Activated naive CD4-positive, alpha-beta T cell treated with anti-CD3 and anti-CD28 coated beads for 36 hours (primary cell): ENCODE data around the gene RAD51. TPM values are rescaled to one million over a fixed set of nuclear protein-coding genes. Genes with fewer than 3 reads are reported as not detected.
"Not testable (repeated sequence)": the region's sequence is repeated elsewhere in the genome, so short reads cannot be mapped to it uniquely, and the experiment has no call there.

Source experiments
- CTCF ChIA-PET: fragments of 350-600 bp; sonication (Branson Sonifier 250); formaldehyde crosslinking; loops from one replicate; lab custom pipeline; 2021; ENCODE audit warnings: antibody characterized with exemption; lab: Charles Lee
- DNase-seq: peaks from one replicate; pipeline ENCODE4 v3.0.0-alpha.2; 2020
- H3K27ac Mint-ChIP-seq: one replicate; pipeline ENCODE4 v1.8.0; 2021; ENCODE audit warnings: mild to moderate bottlenecking, mixed read lengths
- H3K27me3 Mint-ChIP-seq: one replicate; pipeline ENCODE4 v1.8.0; 2021; ENCODE audit warnings: low read depth, mixed read lengths
- H3K36me3 Mint-ChIP-seq: one replicate; pipeline ENCODE4 v1.8.0; 2021; ENCODE audit warnings: low read depth, mixed read lengths
- H3K4me1 Mint-ChIP-seq: one replicate; pipeline ENCODE4 v1.8.0; 2021; ENCODE audit warnings: low read depth, mixed read lengths
- H3K4me3 Mint-ChIP-seq: one replicate; pipeline ENCODE4 v1.8.0; 2021; ENCODE audit warnings: mild to moderate bottlenecking, moderate library complexity, mixed read lengths
- H3K9me3 Mint-ChIP-seq: one replicate; pipeline ENCODE4 v1.8.0; 2021; ENCODE audit warnings: mixed read lengths
- intact Hi-C: fragments of 100-400 bp; cut with micrococcal nuclease; formaldehyde crosslinking; loops from one replicate; pipeline ENCODE4 v1.15.1; 2023
- total RNA-seq, 2 experiments: library from RNA; stranded (reverse); gene quantifications; one replicate each; pipeline ENCODE4 v1.2.3, GENCODE V29; 2021

Gene RAD51
- 10 to 100 TPM; 65.8 to 68.8 TPM for total RNA-seq

- intact Hi-C loops: loop anchor here (1.0 to 5.0 kb wide), 15 partner anchors 16 to 637 kb away; partner anchors contain the start of genes C15orf62, CCDC32, CHP1 and DNAJC17
- H3K27ac Mint-ChIP-seq: peak within 1 kb of the TSS; percentile 99
- peaks cover 25% of the 10 kb centered on the region for H3K4me1 Mint-ChIP-seq
These were observed at the start of gene RAD51 for GRCh38 chr15:40694688-40695468. Gene RAD51, plus strand, starts transcription at chr15:40695174. Its CDS starts 3,585 bp downstream, at chr15:40698759.

GRCh38 chr15:40647523-40647922 is 47.5 kb upstream of the RAD51 start:
- H3K4me3 Mint-ChIP-seq: no peak overlapping the region
- DNase-seq: no peak
- no peak overlapping the region for H3K27ac Mint-ChIP-seq
- H3K27me3 Mint-ChIP-seq: no peaks in the 10 kb centered on the region
- H3K4me1 Mint-ChIP-seq: no peaks in the 10 kb centered on the region
- CTCF ChIA-PET: interaction anchor here (1.3 to 1.9 kb wide), 2 partner anchors 58 to 247 kb away, joined by 3 to 5 read pairs; partner anchors contain the start of gene VPS18
- peaks cover 8% of the 10 kb centered on the region for H3K36me3 Mint-ChIP-seq
- intact Hi-C loops: no loop called here
- no peaks in the 10 kb centered on the region for H3K9me3 Mint-ChIP-seq

More at GRCh38 chr15:40694688-40695468, at the start of gene RAD51:
- Mint-ChIP-seq H3K4me3 (peak within 1 kb of the TSS; percentile 99), H3K9me3 (no peaks in the 10 kb centered on the region), H3K27me3 (no peaks in the 10 kb centered on the region), H3K36me3 (peaks cover 32% of the 10 kb centered on the region)
- peak; percentile 96 for DNase-seq
- CTCF ChIA-PET: interaction anchor here (1.0 to 3.4 kb wide), 8 partner anchors 14 to 200 kb away, joined by 3 to 15 read pairs (median 4); partner anchors contain the start of gene VPS18

- H3K27me3 Mint-ChIP-seq: no peaks in the 10 kb centered on the region
- no peaks in the 10 kb centered on the region for H3K4me1 Mint-ChIP-seq
- H3K36me3 Mint-ChIP-seq: peaks cover 19% of the 10 kb centered on the region
- CTCF ChIA-PET: interaction anchor here (0.7 to 1.1 kb wide), 2 partner anchors 125 to 132 kb away, joined by 4 to 5 read pairs; no protein-coding TSS in a partner anchor
- intact Hi-C loops: no loop called here
- H3K4me3 Mint-ChIP-seq: no peak overlapping the region
- no peak for DNase-seq
- H3K9me3 Mint-ChIP-seq: no peaks in the 10 kb centered on the region
- H3K27ac Mint-ChIP-seq: no peak overlapping the region
These were observed 44.5 kb upstream of the RAD51 start for GRCh38 chr15:40650479-40650878.

- Mint-ChIP-seq H3K9me3 (no peaks in the 10 kb centered on the region), H3K4me1 (no peaks in the 10 kb centered on the region), H3K36me3 (peaks cover 14% of the 10 kb centered on the region), H3K27ac (no peak overlapping the region), H3K27me3 (no peaks in the 10 kb centered on the region), H3K4me3 (no peak overlapping the region)
- no peak for DNase-seq
- CTCF ChIA-PET: interaction anchor here (0.8 kb wide), 1 partner anchor 199 kb away, joined by 3 read pairs; no protein-coding TSS in a partner anchor
- intact Hi-C loops: no loop called here
These were observed 34.3 kb upstream of the RAD51 start for GRCh38 chr15:40660686-40661085.

- Mint-ChIP-seq H3K36me3 (peaks cover 8% of the 10 kb centered on the region), H3K4me1 (no peaks in the 10 kb centered on the region), H3K4me3 (no peak overlapping the region), H3K27me3 (no peaks in the 10 kb centered on the region), H3K27ac (no peak overlapping the region), H3K9me3 (no peaks in the 10 kb centered on the region)
- DNase-seq: no peak
- CTCF ChIA-PET: interaction anchor here (0.9 kb wide), 1 partner anchor 208 kb away, joined by 4 read pairs; no protein-coding TSS in a partner anchor
- intact Hi-C loops: no loop called here
These were observed 30.1 kb upstream of the RAD51 start for GRCh38 chr15:40664909-40665308.

- H3K36me3 Mint-ChIP-seq, H3K27ac Mint-ChIP-seq, DNase-seq, H3K9me3 Mint-ChIP-seq, H3K4me3 Mint-ChIP-seq, H3K27me3 Mint-ChIP-seq, H3K4me1 Mint-ChIP-seq: not testable (repeated sequence)
- CTCF ChIA-PET: interaction anchor here (0.6 to 0.9 kb wide), 3 partner anchors 8 to 182 kb away, joined by 3 to 5 read pairs (median 3); no protein-coding TSS in a partner anchor
- intact Hi-C loops: loop anchor here (5.0 kb wide), 2 partner anchors 154 to 201 kb away; no protein-coding TSS in a partner anchor
These were observed 18.7 kb upstream of the RAD51 start for GRCh38 chr15:40676290-40676689.

- not testable (repeated sequence) for H3K27me3 Mint-ChIP-seq, H3K27ac Mint-ChIP-seq, H3K4me3 Mint-ChIP-seq, H3K4me1 Mint-ChIP-seq, DNase-seq, H3K36me3 Mint-ChIP-seq, H3K9me3 Mint-ChIP-seq
- CTCF ChIA-PET: interaction anchor here (0.6 to 1.5 kb wide), 3 partner anchors 74 to 548 kb away, joined by 3 to 4 read pairs (median 4); no protein-coding TSS in a partner anchor
- intact Hi-C loops: loop anchor here (5.0 kb wide), 2 partner anchors 155 to 200 kb away; no protein-coding TSS in a partner anchor
These were observed 18.1 kb upstream of the RAD51 start for GRCh38 chr15:40676906-40677305.

GRCh38 chr15:40680151-40680550 is 14.8 kb upstream of the RAD51 start:
- CTCF ChIA-PET: interaction anchor here (0.9 to 3.7 kb wide), 9 partner anchors 16 to 226 kb away, joined by 3 to 28 read pairs (median 6); no protein-coding TSS in a partner anchor
- H3K9me3 Mint-ChIP-seq: no peaks in the 10 kb centered on the region
- H3K4me3 Mint-ChIP-seq: no peak overlapping the region
- intact Hi-C loops: no loop called here
- no peaks in the 10 kb centered on the region for H3K27me3 Mint-ChIP-seq
- no peak overlapping the region for H3K27ac Mint-ChIP-seq
- peaks cover 3% of the 10 kb centered on the region for H3K4me1 Mint-ChIP-seq
- H3K36me3 Mint-ChIP-seq: no peaks in the 10 kb centered on the region
- no peak for DNase-seq

- DNase-seq, H3K9me3 Mint-ChIP-seq, intact Hi-C loops, H3K4me3 Mint-ChIP-seq, H3K36me3 Mint-ChIP-seq, H3K27ac Mint-ChIP-seq, H3K4me1 Mint-ChIP-seq, H3K27me3 Mint-ChIP-seq: not testable (repeated sequence)
- CTCF ChIA-PET: interaction anchor here (0.6 to 3.7 kb wide), 4 partner anchors 15 to 105 kb away, joined by 3 to 28 read pairs (median 6); no protein-coding TSS in a partner anchor
These were observed 14.0 kb upstream of the RAD51 start for GRCh38 chr15:40680959-40681358.

GRCh38 chr15:40684381-40684780 is 10.6 kb upstream of the RAD51 start:
- H3K36me3 Mint-ChIP-seq: no peaks in the 10 kb centered on the region
- intact Hi-C loops: no loop called here
- no peak for DNase-seq
- no peaks in the 10 kb centered on the region for H3K27me3 Mint-ChIP-seq
- no peak overlapping the region for H3K27ac Mint-ChIP-seq
- H3K4me1 Mint-ChIP-seq: no peaks in the 10 kb centered on the region
- no peak overlapping the region for H3K4me3 Mint-ChIP-seq
- H3K9me3 Mint-ChIP-seq: no peaks in the 10 kb centered on the region
- CTCF ChIA-PET: interaction anchor here (0.6 to 1.1 kb wide), 3 partner anchors 13 to 119 kb away, joined by 3 read pairs; partner anchors contain the start of gene C15orf62

- CTCF ChIA-PET: interaction anchor here (1.1 kb wide), 1 partner anchor 84 kb away, joined by 3 read pairs; the partner anchor contains the start of gene C15orf62
These were observed 9.6 kb upstream of the RAD51 start for GRCh38 chr15:40685376-40685775.

More at GRCh38 chr15:40685376-40685775, 9.6 kb upstream of the RAD51 start:
- intact Hi-C loops: no loop called here
- Mint-ChIP-seq H3K9me3 (no peaks in the 10 kb centered on the region), H3K27me3 (no peaks in the 10 kb centered on the region), H3K36me3 (no peaks in the 10 kb centered on the region), H3K4me3 (no peak overlapping the region), H3K27ac (no peak overlapping the region), H3K4me1 (no peaks in the 10 kb centered on the region)
- DNase-seq: no peak
